ENCODE data around the gene CHIC2. TPM values are rescaled to one million over a fixed set of nuclear protein-coding genes. Genes with fewer than 3 reads are reported as not detected.

The CHIC2 gene
- total RNA-seq, 4 donors from 2014 or later = 22.2 to 36.7 (median 29.0) TPM

DNA sequence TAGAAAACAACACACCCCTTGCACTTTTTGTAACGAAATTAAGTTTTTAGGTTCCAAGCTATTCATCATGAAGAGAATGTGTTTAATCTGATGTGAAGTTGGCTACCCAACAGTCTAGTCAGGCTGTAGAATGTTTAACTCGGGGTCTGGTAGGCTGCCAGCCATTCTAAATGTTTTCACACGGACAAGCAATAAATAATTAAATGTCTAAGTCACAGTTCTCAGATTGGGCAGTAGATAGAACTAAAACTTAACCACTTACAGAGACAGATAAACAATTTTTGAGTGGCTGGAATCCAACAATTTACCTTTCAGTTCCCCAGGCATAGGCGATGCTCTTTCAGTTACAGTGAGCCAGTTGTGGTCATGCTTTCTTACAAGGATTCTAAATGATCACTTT, 66.5 kb downstream of the CHIC2 start:
- no peak for TF ChIP-seq CTCF (IDR thresholded peaks at IDR 0.05; ENCODE audit: low read depth)

DNA sequence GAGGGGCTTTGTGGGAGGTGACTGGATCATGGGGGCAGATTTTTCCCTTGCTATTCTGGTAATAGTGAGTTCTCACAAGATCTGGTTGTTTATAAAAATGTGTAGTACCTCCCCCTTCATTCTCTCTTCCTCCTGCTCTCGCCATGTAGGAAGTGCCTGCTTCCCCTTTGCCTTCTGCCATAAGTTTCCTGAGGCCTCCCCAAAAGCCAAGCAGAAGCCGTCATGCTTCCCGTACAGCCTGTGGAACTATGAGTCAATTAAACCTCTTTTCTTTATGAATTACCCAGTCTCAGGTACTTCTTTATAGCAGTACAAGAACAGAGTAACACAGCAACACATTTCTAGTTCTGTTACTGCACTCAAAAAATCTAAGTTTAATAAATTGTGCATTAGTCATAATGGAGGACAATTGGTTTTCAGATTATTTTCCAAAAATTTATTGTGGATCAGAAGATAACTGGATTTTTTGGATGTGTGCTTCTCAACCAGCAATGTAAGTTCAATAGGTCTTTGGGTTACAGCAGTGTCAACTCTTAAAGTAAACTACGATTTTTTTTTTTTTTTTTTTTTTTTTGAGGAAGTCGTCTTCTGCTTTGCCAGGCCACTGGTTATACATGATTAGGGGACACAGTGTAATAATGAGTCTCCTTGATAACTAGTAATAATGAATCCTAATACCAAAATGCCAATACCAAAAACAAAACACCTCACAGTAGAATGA, 69.9 kb downstream of the CHIC2 start:
- no peak for TF ChIP-seq CTCF (IDR thresholded peaks at IDR 0.05; ENCODE audit: low read depth)

DNA sequence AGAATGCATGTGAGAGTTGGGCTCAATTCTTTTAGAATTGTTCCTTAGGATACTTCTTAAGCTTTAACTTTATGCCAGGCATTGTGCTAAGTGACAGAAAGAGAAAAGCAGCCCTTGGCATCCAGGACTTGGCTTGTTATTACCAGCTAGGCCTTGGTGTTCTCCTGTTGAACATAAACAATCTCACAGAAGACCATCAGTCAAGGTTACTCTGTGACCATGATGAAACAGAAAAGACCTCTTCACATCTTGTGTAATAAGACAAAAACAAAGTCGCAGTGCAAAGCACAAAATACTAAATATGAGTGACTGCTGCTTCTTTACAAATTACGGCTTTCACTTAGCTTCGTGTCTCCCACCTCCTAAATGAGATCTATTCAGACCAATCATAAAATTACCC, 71.6 kb downstream of the CHIC2 start:
- no peak for TF ChIP-seq CTCF (IDR thresholded peaks at IDR 0.05; ENCODE audit: low read depth)

DNA sequence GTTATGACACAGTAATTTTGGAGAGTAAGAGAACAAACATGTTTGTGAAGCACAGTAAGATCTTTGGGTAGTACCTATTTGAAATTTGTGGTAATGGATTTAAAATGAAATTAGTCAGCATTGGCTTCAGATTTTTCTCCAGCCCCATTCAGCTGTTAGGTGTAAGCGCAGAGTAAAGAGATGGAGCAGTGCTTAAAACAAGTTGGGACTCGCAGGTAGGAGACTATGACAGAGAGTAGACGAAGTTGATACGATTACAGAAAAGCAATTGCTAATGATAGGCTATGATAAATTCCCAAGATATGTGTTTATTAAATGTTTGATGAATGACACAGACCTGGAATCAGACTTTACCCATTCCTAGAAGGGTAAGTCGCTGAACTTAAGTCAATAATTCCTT, 72.6 kb downstream of the CHIC2 start:
- no peak for TF ChIP-seq CTCF (IDR thresholded peaks at IDR 0.05; ENCODE audit: low read depth)

DNA sequence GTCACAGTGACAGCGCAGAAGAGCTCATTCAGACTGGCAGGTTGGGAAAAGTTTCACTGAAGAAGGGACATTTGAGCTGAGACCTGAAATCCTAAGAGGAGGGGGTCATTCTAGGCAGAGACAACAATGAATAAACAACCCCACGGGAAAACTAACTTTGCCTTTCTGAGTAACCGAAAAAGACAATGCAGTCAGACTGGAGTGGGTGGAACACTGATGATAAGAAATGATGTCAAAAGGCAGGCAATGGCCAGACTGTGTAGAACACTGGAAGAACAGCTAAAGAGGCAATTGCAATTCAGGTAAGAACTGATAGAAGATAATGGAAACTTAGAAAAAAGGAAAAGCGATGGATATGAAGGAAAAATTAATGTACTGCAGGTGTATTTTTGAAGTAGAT, 73.8 kb downstream of the CHIC2 start:
- no peak for TF ChIP-seq CTCF (IDR thresholded peaks at IDR 0.05; ENCODE audit: low read depth)

DNA sequence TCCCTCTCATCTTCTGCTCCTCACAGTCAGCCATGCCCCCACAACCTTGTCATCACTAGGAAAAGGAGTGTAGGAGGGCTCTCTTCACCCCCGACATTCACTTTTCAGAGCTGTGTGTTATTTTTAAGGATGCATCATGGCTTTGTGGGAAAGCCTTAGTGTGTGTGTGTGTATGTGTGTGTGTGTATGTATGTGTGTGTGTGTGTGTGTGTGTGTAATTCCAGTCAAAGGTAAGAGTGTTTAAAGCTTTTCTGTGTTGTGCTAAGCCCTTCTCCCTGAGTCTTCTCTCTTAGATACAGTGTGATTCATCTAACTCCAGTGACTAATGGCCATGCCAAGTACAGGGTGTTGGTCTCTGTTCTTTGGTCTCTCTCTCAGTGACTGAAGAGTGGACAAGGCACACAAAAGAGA, 76.6 kb downstream of the CHIC2 start:
- TF ChIP-seq CTCF (IDR thresholded peaks at IDR 0.05; ENCODE audit: low read depth) = no peak

DNA sequence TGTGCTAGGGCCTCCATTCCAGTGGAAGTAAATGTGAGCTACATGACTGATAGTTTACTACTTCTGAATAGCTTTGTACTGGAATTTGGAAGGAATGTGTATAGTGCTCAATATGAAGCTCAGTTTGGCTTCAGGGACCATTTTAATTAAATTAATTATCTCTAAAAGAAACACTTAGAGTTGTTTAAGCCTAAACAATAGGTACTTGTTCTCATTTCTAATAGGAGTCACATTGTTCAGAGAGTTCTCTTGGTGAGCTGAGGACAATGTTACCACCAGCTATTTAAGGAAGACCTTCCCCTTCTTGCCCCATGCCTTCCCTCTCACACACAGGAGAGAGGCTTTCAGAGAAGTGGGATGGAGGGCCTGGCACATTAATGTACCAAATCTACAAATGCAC, 78.3 kb downstream of the CHIC2 start:
- no peak for TF ChIP-seq CTCF (IDR thresholded peaks at IDR 0.05; ENCODE audit: low read depth)
